GM19467 (cell line): ENCODE measurements around the gene WRNIP1.
A peak's percentile ranks its signal among the peaks of the same experiment; 100 is the strongest.

Source experiments
- ATAC-seq: cut with Tn5 transposase; IDR thresholded peaks from one replicate; pipeline ENCODE4 v1.9.1; 2021; ENCODE audit warnings: mild to moderate bottlenecking, moderate library complexity; ENCODE audit not compliant: unreplicated experiment

WRNIP1 gene

DNA sequence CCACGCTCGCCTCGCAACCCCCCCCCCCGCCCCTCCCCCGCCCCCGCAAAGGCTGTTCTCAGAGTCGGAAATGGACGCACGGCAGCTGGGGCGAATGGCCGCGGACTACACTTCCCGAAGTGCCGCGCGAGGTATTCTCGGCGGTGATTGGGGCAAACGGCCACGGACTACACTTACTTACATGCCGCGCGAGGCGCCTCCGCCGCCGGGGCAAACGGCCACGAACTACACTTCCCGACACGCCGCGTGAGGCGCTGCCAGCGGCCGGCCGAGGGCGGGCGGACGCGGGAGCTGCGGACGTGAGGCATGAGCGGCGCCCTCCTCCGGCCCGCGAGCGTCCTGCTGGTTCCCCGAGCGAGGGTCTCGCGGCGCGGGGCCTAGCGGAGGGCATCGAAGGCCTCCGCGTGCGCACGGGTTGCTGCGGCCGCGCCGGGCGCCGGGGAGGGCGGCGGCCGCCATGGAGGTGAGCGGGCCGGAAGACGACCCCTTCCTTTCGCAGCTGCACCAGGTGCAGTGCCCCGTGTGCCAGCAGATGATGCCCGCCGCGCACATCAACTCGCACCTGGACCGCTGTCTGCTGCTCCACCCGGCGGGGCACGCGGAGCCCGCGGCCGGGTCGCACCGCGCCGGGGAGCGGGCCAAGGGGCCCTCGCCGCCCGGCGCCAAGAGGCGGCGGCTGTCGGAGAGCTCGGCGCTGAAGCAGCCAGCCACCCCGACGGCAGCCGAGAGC lies at the start of gene WRNIP1:
WRNIP1 (plus strand) TSS at position 228 of the 730 bp plus-strand sequence; CDS start at position 458, 230 bp downstream.
- peak; percentile 85 for ATAC-seq

- ATAC-seq, result no peak
Observed at GRCh38 chr6:2715737-2716136, 49.5 kb upstream of the WRNIP1 start.

DNA sequence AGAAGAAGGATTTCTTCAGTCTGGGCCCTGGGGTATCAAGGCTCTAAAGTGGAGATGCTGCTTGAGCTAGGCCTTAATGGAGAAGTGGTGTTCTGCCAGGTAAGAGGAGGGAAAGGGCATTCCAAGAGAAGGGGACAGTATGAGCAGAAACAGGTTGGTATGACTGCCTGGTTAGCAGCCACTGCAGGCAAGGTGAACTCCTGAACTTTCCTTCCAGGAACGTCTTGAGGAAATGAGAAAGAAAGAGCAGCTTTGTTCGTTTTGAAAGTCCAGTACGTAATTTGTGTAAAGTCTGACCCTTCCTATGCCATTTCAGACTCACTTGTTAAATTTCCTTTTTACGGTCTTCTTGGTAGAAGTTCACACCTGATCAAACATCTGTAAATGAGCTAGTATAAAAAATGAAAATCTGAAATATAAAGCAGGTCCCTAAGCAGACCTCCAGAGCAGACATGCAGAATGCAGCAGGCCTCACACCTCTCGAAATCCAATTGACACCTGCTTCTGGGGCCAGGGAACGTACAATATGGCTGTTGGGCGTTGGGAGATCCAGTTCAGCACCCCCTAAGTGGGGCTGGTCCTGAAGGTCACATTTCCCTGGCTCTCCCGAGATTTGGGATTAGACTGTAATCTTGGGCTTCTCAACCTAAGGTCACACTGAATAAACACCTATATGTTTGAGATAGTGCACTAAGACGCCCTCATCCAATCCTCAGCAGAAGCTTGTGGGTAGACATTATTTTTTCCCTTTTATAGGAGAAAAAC lies 48.1 kb upstream of the WRNIP1 start:
- ATAC-seq, result no peak

DNA sequence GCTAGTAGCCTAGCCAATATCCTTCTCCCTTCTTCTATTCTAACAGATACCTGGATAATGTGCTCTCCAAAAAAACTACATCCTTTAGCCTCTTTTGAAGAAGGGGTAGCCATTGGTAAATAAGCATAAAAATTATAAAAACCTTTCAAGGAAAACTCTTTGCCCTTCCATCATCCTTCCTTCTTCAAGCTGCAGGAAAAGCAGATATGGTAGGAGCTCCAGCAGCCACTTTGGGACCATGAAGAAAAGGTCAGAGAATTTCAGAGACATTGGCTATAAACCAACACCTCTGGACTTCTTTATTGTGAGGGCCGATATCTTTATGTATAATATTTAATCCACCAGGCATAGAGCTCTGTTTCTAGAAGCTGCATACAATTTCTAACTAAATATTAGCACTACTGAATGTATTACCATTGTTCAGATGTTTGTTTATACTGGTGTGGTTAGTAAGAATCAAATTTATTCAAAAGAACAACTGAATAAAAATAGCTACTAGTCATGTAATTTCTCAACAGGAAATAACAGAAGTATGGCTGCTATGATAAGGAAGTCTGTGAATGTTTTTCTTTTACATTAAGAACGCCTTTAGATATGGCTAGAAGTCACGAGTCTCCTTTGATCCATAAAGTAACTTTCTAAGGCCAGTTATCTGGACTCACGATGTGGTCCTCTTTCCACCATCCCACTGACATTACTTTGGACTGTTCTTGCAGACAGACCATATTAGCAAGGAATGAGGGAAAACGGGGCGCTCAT lies 46.7 kb upstream of the WRNIP1 start:
- ATAC-seq, result no peak

DNA sequence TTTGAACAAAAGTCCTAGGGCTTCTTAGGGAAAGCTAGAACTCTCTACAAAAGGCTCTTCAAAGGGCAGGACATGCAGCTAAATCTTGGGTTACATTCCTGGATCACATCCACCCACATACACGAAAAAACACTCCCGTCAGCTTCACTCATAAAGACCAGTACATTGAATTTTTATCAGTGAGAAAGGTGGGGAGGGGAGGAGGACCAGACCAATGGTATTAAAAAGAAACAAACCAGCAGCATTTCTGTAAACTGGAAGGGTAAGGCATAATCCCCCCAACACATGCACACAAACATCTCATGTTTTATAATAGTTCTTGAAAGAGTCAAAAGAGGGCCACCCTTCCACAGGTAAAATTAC lies 46.1 kb upstream of the WRNIP1 start:
- ATAC-seq, result no peak

GRCh38 chr6:2721219-2721618 lies 44.0 kb upstream of the WRNIP1 start:
- no peak for ATAC-seq

- ATAC-seq, result no peak
Observed at GRCh38 chr6:2725364-2725988, 39.7 kb upstream of the WRNIP1 start.

DNA sequence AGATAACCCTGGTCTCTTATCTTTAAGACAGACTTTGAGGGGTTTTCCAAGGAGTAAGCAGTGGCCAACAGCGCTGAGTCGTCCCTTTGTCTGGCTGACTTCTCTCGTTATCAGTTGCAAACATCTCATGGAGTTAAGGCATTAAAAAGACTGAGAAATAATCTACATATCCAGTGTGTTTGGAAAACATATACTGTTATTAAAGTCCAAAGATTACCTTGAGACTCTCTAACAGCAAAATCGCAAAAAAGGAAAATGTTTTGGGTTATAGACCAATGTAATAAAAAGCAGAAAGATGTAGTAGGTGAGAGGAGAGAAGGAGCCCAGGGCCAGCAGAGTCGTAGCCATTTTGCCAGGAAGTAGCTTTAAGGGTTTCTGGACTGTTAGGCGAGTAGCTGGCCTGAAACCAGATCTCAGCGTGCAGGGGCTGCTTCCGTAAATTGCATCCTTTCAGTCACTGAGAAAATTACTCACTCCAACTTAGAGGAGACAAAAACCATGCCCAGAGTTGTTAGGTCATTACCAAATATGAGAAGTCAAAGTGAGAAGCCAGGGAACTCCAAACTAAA lies 39.1 kb upstream of the WRNIP1 start:
- no peak for ATAC-seq

- no peak for ATAC-seq
Observed at GRCh38 chr6:2729921-2730320, 35.3 kb upstream of the WRNIP1 start.

GRCh38 chr6:2730353-2731107 lies 34.7 kb upstream of the WRNIP1 start:
- no peak for ATAC-seq

DNA sequence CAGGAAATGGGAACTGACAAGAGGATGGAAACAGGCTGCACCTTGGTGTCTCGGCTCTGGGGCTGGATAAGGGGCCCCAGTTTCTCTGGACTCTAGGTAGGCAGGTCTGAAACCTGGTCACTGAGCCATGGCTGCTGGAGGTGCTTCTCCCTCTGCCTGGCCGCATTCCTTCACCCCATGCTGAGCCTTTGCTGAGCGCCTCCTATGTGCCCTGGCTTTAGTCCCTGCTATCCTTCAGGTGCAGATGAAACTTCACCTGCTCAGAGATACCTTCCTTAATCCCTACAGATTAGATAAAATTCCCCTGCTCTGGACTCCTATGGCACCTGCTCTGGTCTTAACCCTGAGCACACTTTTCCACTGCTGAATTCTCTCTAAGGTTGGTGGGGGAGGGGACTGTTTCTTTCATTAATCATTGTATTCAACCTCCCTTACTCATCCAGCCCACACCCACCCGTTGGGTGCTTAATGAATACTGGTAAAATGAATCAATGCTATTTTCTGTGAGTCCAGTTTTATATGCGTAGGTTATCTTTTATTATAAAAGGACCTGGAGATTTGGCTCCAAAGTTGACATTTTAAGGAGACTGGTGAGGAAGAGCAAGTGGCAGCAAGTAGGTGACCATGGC lies 33.8 kb upstream of the WRNIP1 start:
- no peak for ATAC-seq

DNA sequence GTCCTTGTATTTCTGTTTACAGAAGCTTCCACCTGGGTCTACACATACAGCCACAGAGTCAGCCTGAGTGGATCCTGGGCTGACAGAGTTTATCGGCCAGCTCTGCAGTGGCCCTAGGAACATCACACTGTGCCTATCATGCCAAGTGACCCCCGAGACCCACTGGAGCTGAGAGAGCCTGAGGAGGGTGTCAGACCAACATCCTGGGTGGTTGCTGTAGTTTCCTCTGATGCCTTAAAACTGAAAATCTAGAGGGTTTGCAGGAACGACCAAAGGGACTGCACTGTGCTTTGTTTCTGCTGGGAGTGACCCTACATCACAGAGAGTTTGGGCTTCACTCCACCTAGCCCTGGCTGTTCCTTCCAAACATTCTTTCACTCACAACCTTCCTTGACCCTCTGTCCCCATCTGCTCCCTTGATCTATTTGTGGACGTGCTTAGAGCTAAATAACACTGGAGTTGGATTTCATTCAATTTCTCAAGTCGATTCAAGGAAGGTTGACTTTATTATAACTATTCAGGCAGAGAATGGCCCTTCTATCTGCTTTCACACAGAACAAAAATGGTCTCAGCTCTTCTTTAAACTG lies 32.6 kb upstream of the WRNIP1 start:
- ATAC-seq, result no peak

- peak; percentile 58 for ATAC-seq
Observed at GRCh38 chr6:2733324-2733723, 31.9 kb upstream of the WRNIP1 start.

DNA sequence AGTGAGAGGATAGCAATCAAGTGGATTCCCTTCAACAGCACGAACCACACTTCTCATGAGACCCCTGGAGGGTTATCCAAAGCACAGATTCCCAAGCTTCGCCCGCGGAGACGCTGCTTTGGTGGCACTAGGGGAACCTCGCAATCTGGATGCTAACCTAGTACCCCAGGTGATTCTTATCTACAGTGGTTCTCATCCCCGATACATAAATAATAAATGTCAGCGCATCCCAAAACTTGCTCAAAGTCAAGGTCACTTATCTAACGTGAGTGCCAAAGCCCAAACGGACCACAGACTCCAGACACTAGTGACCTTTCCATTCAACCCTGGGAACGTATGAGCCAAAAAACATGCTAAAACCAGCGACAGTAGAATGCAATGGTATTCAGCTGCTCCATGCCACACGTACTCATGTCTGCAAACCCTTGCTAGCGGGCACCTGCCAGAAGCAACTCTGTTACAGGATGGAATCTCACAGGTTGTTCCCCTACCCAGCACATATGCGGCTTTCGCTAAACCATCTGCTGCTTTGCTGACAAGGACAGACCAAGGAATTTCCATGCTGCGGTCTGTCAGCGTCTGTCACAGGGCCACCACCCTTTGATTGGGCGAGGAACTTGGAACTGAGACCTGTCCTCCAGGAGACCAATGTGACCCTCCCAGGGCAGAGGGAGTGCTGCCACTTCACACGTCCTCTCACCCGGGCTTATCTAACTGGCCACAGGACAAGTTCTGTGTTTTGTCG lies 31.3 kb upstream of the WRNIP1 start:
- ATAC-seq, result no peak

DNA sequence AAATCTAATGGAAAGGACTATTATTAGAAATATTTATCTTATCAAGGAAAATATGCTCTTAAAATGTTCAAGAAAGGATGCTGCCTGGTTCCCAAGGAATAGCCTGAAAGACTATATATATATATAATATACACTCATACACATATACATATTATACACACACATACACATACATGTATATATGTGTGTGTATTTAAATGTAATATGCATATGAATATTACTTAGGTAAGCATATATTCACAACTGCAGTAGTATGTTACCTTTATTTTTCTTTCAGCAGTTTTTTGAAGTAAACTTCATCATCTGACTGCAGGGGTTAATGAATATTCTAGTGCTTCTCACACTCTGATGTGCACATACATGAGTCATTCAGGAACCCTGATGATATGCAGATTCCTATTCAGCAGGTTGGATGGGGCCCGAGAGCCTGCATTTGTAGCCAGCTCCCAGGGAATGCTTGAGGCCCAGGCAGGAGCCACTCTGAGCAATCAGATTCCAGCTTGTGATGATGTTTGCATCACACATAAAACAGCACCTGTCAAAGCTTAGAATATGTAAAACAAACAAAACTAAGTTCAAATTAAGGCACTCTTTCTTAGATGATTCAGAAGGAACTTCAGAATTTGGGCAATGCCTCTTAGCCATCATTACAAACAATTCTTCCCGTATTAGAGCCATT lies 30.6 kb upstream of the WRNIP1 start:
- no peak for ATAC-seq

GRCh38 chr6:2737885-2738284 lies 27.3 kb upstream of the WRNIP1 start:
- ATAC-seq, result no peak

- ATAC-seq, result no peak
Observed at GRCh38 chr6:2738373-2738979, 26.7 kb upstream of the WRNIP1 start.

DNA sequence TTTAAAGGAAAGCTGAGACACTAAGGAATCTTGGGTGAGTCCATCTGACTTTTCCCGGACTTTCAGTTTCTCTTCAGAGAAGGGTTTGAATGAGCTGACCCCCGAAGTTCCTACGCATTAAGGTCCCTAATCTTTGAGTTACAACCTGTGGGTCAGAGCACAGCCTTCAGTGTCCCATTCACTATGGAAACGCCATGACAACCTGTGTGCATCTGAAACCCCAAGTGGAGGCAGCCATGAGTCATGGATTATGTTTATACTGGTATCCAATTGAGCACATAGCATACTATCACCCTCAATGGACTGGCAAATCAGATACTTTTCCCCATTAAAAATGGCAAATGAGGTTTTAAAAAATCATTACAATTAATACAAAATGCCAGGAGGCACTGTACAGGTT lies 25.9 kb upstream of the WRNIP1 start:
- no peak for ATAC-seq
